ENCODE data around the gene TSHZ3.
A peak's percentile ranks its signal among the peaks of the same experiment; 100 is the strongest.

TSHZ3 gene

DNA sequence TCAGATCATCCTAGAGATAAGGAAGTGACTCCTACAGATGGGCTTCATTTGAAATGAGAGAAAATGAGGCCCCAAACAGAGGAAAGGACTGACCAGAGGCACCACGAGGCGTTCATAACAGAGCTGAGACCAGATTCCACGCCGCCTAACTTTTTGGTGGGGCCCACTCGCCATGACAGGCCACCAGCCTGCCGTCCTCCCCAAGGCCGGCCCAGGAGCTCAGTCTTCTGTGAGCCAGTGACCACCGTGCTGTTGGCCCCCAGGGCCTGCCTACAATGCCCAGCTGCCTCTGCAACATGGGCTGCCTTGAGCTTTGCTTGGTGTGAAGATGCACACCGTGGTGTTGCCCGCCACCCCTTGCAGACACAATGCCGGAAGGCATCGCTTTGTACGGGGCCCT lies 40.5 kb downstream of the TSHZ3 start:
- no peak for DNase-seq (ENCODE audit: low read depth)
- H3K4me3 ChIP-seq (ENCODE audit: low read depth, low read length) = no peak overlapping the region
- TF ChIP-seq MYC (IDR thresholded peaks at IDR 0.05; ENCODE audit: low read depth, low read length) (no peak), POLR2A (IDR thresholded peaks at IDR 0.05; ENCODE audit: extremely low read depth, insufficient read length) (no peak)
- TF ChIP-seq, protein P1, sequence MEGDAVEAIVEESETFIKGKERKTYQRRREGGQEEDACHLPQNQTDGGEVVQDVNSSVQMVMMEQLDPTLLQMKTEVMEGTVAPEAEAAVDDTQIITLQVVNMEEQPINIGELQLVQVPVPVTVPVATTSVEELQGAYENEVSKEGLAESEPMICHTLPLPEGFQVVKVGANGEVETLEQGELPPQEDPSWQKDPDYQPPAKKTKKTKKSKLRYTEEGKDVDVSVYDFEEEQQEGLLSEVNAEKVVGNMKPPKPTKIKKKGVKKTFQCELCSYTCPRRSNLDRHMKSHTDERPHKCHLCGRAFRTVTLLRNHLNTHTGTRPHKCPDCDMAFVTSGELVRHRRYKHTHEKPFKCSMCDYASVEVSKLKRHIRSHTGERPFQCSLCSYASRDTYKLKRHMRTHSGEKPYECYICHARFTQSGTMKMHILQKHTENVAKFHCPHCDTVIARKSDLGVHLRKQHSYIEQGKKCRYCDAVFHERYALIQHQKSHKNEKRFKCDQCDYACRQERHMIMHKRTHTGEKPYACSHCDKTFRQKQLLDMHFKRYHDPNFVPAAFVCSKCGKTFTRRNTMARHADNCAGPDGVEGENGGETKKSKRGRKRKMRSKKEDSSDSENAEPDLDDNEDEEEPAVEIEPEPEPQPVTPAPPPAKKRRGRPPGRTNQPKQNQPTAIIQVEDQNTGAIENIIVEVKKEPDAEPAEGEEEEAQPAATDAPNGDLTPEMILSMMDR (IDR thresholded peaks at IDR 0.05; ENCODE audit: low read depth, low read length) = no peak
- TF ChIP-seq, protein P2, sequence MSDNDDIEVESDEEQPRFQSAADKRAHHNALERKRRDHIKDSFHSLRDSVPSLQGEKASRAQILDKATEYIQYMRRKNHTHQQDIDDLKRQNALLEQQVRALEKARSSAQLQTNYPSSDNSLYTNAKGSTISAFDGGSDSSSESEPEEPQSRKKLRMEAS (IDR thresholded peaks at IDR 0.05; ENCODE audit: low read depth, low read length) = no peak

DNA sequence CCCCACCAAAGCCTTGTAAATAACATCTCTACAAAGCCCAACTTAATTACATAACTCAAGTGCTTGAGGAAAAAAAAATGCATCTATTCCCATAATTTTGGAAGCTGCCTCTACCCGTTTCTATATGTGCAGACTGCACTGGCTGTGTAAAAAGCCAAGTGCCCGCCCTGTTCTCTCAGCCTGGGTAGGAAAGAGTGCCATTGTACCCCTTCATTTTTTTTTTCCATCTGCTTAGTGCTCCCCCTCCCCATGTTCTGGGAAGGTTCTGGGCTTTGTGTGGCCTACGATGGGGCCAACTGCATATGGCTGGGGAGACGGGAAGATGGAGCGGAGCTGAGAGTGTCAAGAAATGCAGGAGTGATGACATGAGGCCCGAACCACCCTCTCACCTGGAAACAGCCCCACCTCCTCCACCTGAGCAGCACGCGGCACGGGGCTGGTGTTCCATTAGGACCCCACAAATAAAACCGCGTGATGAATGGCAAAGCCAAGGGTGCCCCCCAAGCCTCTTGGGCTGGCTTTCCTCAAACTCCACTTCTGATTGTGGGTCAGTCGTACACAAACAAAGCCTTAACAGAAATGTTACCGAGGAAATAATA lies 42.1 kb downstream of the TSHZ3 start:
- H3K4me3 ChIP-seq (ENCODE audit: low read depth, low read length) = no peak overlapping the region
- no peak for DNase-seq (ENCODE audit: low read depth)
- TF ChIP-seq POLR2A (IDR thresholded peaks at IDR 0.05; ENCODE audit: extremely low read depth, insufficient read length) (no peak), MYC (IDR thresholded peaks at IDR 0.05; ENCODE audit: low read depth, low read length) (no peak)
- TF ChIP-seq, protein P1 (IDR thresholded peaks at IDR 0.05; ENCODE audit: low read depth, low read length) = no peak
- TF ChIP-seq, protein P2 (IDR thresholded peaks at IDR 0.05; ENCODE audit: low read depth, low read length) = no peak

DNA sequence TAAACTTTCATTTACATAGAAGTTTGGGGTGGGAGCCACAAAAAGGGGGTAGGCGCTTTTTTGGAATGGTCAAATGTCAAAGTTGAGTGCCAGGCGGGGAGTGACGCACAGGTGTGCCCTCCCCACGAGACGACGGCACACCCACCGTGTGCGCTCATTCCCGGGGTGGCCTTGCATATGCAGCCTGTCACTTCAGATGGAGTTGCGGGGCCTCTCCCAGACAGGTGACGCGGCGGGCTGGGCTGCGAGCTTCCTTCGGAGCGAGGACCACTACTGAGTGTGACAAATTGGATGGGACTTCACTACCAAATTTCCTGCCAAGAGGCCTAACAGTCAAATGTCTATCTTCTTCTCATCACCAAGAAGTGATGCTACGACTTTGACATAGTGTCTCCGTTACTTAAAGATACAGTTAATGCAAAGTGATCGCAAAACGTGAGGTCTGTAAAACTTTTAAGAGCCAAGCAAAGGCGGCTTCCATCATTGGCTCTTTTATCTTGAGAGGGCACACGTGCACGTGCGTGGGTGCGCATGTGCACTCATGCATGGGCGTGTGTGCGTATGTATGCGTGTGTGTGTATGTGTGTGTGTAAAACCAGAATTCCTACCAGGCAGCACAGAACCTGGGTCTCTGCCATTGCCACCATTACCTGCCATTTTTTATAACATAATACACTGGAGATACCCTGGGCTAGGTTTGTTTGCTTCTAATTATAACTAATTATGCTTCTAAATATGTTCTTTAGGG lies 43.1 kb downstream of the TSHZ3 start:
- no peak overlapping the region for H3K4me3 ChIP-seq (ENCODE audit: low read depth, low read length)
- TF ChIP-seq MYC (IDR thresholded peaks at IDR 0.05; ENCODE audit: low read depth, low read length) = no peak
- DNase-seq (ENCODE audit: low read depth) = no peak

DNA sequence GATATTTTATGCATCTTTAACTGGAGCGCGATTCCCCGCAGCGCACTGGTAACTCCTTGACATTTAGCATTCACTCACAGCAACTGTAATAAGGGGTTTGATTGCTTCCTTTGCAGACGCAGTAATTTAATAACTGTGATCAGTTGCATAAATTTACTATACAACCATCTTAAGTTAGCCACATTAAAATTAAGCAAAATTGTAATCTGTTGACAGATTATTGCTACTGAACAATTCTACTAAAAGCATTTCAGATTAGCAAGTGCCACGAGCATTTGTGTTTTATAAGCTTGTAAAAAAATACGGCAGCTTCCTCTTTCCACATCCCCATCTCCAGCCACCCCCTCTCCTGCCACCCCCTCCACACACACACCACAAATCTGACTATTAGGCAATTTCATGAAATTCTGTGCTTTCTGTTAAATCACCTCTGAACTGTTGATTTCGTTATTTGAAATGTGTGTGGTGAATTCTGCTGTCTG lies 44.4 kb downstream of the TSHZ3 start:
- peak; percentile 86 for DNase-seq (ENCODE audit: low read depth)
- H3K4me3 ChIP-seq (ENCODE audit: low read depth, low read length) = no peak overlapping the region
- TF ChIP-seq, protein P2 (IDR thresholded peaks at IDR 0.05; ENCODE audit: low read depth, low read length) = 0 out of 2 replicates have a peak, but pooled peaks have one; percentile 3
- no peak for TF ChIP-seq POLR2A (IDR thresholded peaks at IDR 0.05; ENCODE audit: extremely low read depth, insufficient read length)
- TF ChIP-seq, protein P1 (IDR thresholded peaks at IDR 0.05; ENCODE audit: low read depth, low read length) = no peak

DNA sequence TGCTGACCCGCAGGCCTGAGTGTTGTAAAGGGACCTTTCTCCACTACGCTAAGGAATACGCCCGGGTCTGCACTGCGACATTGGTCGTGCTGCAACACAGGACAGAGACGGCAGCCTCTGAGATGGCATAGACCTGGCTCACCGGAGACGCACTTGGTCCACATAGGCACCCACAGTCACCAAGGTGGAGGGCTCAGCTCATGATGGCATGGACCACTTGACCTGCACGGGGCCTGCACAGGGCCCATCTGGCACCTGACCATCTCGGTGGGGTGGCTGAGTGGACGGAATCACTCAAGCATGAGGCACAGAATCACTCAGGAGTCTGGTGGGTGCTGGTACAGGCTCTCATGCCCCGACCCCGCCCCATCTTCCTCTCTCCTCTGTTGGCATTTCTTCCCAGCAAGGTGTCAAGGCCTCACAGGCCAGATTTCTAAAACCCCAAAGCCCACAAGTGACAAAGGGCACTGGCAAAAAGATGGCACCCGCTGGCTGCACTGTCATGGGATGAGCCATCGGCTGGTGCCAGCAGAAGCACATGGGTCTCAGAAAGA lies 45.9 kb downstream of the TSHZ3 start:
- TF ChIP-seq, protein P1 (IDR thresholded peaks at IDR 0.05; ENCODE audit: low read depth, low read length) = no peak
- TF ChIP-seq, protein P2 (IDR thresholded peaks at IDR 0.05; ENCODE audit: low read depth, low read length) = no peak
- TF ChIP-seq POLR2A (IDR thresholded peaks at IDR 0.05; ENCODE audit: extremely low read depth, insufficient read length) (no peak), MYC (IDR thresholded peaks at IDR 0.05; ENCODE audit: low read depth, low read length) (no peak)
- no peak for DNase-seq (ENCODE audit: low read depth)
- H3K4me3 ChIP-seq (ENCODE audit: low read depth, low read length) = no peak overlapping the region

DNA sequence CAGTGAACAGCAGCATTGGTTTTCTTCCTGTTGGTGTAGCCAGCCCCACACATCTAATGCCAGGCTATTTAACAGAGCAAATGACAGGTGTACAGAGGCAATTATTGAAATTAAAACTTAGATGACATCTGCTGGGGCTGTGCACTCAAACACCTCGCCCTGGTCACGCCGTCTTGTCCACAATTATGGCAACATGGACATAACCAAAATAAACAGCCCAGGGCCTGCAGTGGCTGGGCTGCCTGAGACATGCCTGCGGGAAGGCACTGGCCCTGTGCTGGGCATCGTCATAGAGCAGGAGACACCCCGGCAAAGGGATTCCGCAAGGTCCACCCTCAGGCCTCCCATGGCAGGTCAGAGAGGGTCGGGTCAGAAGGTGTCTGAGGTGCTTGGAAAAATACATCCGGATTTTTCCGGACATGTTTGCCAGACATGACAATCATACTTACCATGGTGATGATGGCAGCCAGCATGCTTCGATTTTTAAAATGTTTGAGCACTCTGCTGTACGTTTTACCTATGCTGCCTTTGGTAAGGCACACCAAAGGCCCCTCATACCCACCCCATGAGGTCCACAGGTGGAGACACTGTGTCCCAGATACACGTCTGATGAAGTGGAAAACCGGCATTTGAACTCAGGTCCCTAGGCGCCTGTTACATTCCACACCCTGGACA lies 47.8 kb downstream of the TSHZ3 start:
- DNase-seq (ENCODE audit: low read depth) = no peak
- TF ChIP-seq, protein P2 (IDR thresholded peaks at IDR 0.05; ENCODE audit: low read depth, low read length) = no peak
- TF ChIP-seq POLR2A (IDR thresholded peaks at IDR 0.05; ENCODE audit: extremely low read depth, insufficient read length) (no peak), MYC (IDR thresholded peaks at IDR 0.05; ENCODE audit: low read depth, low read length) (no peak)
- TF ChIP-seq, protein P1 (IDR thresholded peaks at IDR 0.05; ENCODE audit: low read depth, low read length) = no peak
- no peak overlapping the region for H3K4me3 ChIP-seq (ENCODE audit: low read depth, low read length)
